Adrenal gland (tissue), 12 donors: ENCODE results near the gene MSH5. TPM values are rescaled to one million over a fixed set of nuclear protein-coding genes. Genes with fewer than 3 reads are reported as not detected.
A peak's percentile ranks its signal among the peaks of the same experiment; 100 is the strongest.
"Not testable (repeated sequence)": the region's sequence is repeated elsewhere in the genome, so short reads cannot be mapped to it uniquely, and the experiment has no call there.

Experiments used
- DNase-seq, 7 donors: peaks; one replicate each; pipeline ENCODE4 v3.0.0-alpha.2; 2019 to 2020
- H3K27ac ChIP-seq, 5 donors: fragments of 200-600 bp; sonication (generic) in 4 of 5; 1 replicate in 3 of 5; 2 replicates in 2 of 5; pipeline versions ENCODE4 v1.5.1 to v1.8.0; 2016 to 2020; ENCODE audit warnings: mild to moderate bottlenecking in 1 of 5
- H3K27me3 ChIP-seq: fragments of 200-600 bp; 2 replicates; pipeline ENCODE4 v1.8.0; 2021
- H3K36me3 ChIP-seq, 2 donors: fragments of 200-600 bp; replicated peaks in 1 of 2; 1 replicate in 1 of 2; 2 replicates in 1 of 2; pipeline versions ENCODE4 v1.5.1 to v1.8.0; 2018 to 2022
- H3K4me1 ChIP-seq, 2 donors: fragments of 200-600 bp; replicated peaks in 1 of 2; 1 replicate in 1 of 2; 2 replicates in 1 of 2; pipeline versions ENCODE4 v1.5.1 to v1.8.0; 2018 to 2021
- H3K4me3 ChIP-seq, 4 donors: fragments of 200-600 bp; sonication (generic) in 3 of 4; one replicate each; pipeline ENCODE4 v1.5.1; 2016 to 2018
- H3K9me3 ChIP-seq, 3 donors: fragments of 200-600 bp; sonication (generic) in 1 of 3; replicated peaks in 1 of 3; 1 replicate in 2 of 3; 2 replicates in 1 of 3; pipeline versions ENCODE4 v1.5.1 to v1.8.0; 2016 to 2021
- CTCF ChIP-seq, 6 experiments: fragments of 450-650 bp in 4 of 6; fragments of 200-600 bp in 2 of 6; sonication (generic) in 1 of 6; IDR thresholded peaks; 1 replicate in 5 of 6; 2 replicates in 1 of 6; pipeline versions ENCODE4 v1.5.1 to v1.8.0; 2016 to 2021; ENCODE audit warnings: antibody characterized with exemption in 6 of 6, mild to moderate bottlenecking in 2 of 6, moderate library complexity in 1 of 6
- POLR2A ChIP-seq, 2 donors: fragments of 450-650 bp; IDR thresholded peaks; one replicate each; pipeline ENCODE4 v1.6.1; 2017; ENCODE audit warnings: antibody characterized with exemption in 2 of 2, mild to moderate bottlenecking in 2 of 2, moderate library complexity in 1 of 2
- WGBS, 4 donors: extraction: QIAGEN DNeasy Blood & Tissue Kit in 2 of 4; methylation state at CpG; one replicate each; pipeline versions ENCODE4 v1.1.5 to v1.1.7; 2013 to 2017; 5-methylcytosine and 5-hydroxymethylcytosine counted together
- intact Hi-C, 2 donors: fragments of 100-400 bp; cut with DNase I; formaldehyde crosslinking; loops; one replicate each; pipeline versions ENCODE4 v1.14.1 to v1.15.0; 2022 to 2023
- microRNA-seq, 3 donors: library from miRNA; unstranded; fragments of <30 nt; microRNA quantifications; one replicate each; pipeline ENCODE4, GENCODE V29; 2017 to 2020
- polyA plus RNA-seq, 3 donors: library from polyadenylated mRNA; stranded (reverse); fragments of 200-250 nt in 2 of 3; fragments of 350-450 nt in 1 of 3; fragmentation: Illumina TruSeq in 1 of 3; extraction: RNeasy Lipid Tissue Mini Kit (QIAGEN cat#74804) in 1 of 3; gene quantifications; one replicate each; pipeline ENCODE4 v1.2.3, GENCODE V29; 2013 to 2014
- small RNA-seq, 2 donors: library from RNA; depleted of rRNA; stranded (forward); fragments of <200 nt; gene quantifications; one replicate each; pipeline ENCODE3, GENCODE V24; 2016
- total RNA-seq, 9 donors: library from RNA; depleted of rRNA in 4 of 9; stranded (reverse); fragments of >200 nt in 4 of 9; fragments of 120-200 nt in 1 of 9; fragmentation: NEBNext Ultra II Directional in 1 of 9; extraction: Animal tissue kit (Norgen Biotek cat#: 25700) in 1 of 9; gene quantifications; one replicate each; pipeline versions ENCODE4 v1.1.0 to v1.2.4, GENCODE V29; 2013 to 2023
- donor health status: healthy with polysubstance abuse.
- donor health status: Bipolar disorder and iron deficiency.
- donor health status: DM: yes; HTN: yes; CAD: no.
- donor health status: DM: no; HTN: no; CAD: no.
- donor health status: DM: no; HTN: no; CAD: no.
- donor health status: DM: yes; HTN: yes; CAD: no.

Gene MSH5
- total and polyA plus RNA-seq, 12 donors = 3.0 to 24.5 (median 6.4) TPM

GRCh38 chr6:31806470-31807272 lies 66.9 kb downstream of the MSH5 start, which contains the start of gene LSM2:
LSM2 (minus strand) TSS chr6:31806966; CDS start chr6:31806757, 209 bp downstream.
- peak; percentile 98 to 99 (median 98) for DNase-seq
- Histone ChIP-seq H3K9me3 (no peaks in the 10 kb centered on the region), H3K36me3 (peaks cover 0 to 15% of the 10 kb centered on the region in 2 donors), H3K27me3 (no peaks in the 10 kb centered on the region), H3K4me1 (peaks cover 6 to 19% of the 10 kb centered on the region in 2 donors), H3K27ac (peak within 1 kb of the TSS; percentile 58 to 94 (median 93)), H3K4me3 (peak within 1 kb of the TSS; percentile 13 to 74 (median 63))
- intact Hi-C loops = no loop called here
- peak; percentile 70 to 91 for TF ChIP-seq POLR2A (IDR thresholded peaks at IDR 0.05)
- peak in 3 of 6 experiments; percentile 10 to 28 (median 23) for TF ChIP-seq CTCF (IDR thresholded peaks at IDR 0.05)
- WGBS, 4 donors = 0 to 1% (median 1%) methylated on average over 18 to 51 of the region's 51 CpGs

- H3K9me3 ChIP-seq, DNase-seq, H3K4me3 ChIP-seq, H3K27ac ChIP-seq, intact Hi-C loops, H3K36me3 ChIP-seq, H3K27me3 ChIP-seq: not testable (repeated sequence)
- H3K4me1 ChIP-seq = peaks cover 6 to 23% of the 10 kb centered on the region in 2 donors
- 88 to 94% (median 91%) methylated on average over 10 of the region's 10 CpGs for WGBS, 4 donors
Measured at GRCh38 chr6:31808599-31808998, 68.8 kb downstream of the MSH5 start.

- H3K4me1 ChIP-seq = peaks cover 0 to 19% of the 10 kb centered on the region in 2 donors
- H3K4me3 ChIP-seq = no peak overlapping the region
- no peak overlapping the region for H3K27ac ChIP-seq
- H3K27me3 ChIP-seq = no peaks in the 10 kb centered on the region
- TF ChIP-seq POLR2A (IDR thresholded peaks at IDR 0.05) (no peak), CTCF (IDR thresholded peaks at IDR 0.05) (no peak)
- H3K36me3 ChIP-seq = no peaks in the 10 kb centered on the region
- peak in 1 of 7 donors; percentile 13 for DNase-seq
- 93 to 100% (median 94%) methylated on average over 4 to 12 of the region's 12 CpGs for WGBS, 4 donors
- H3K9me3 ChIP-seq = no peaks in the 10 kb centered on the region
- intact Hi-C loops = no loop called here
Measured at GRCh38 chr6:31811645-31812044, 71.8 kb downstream of the MSH5 start.

Small RNA genes lying within 50 kb of the gene (microRNA-seq; reads per million reads assigned to microRNA genes)
- gene MIR4646 = 0.38 to 0.89 (median 0.85) reads per million in 3 donors

Small RNA genes lying within 50 kb of the gene (small RNA-seq; reads per million reads assigned to genes)
- 0 reads per million in 2 donors for gene LY6G6D
- gene MIR4646 = 0 reads per million in 2 donors
- 0 reads per million in 2 donors for gene MSH5-SAPCD1
- 0 reads per million in 2 donors for gene RF00019
- 0 reads per million in 2 donors for gene RNU6-850P
- gene SAPCD1 = 0 reads per million in 2 donors

Other genes starting within 250 kb of the MSH5 start
Only the 30 nearest of the 43 such genes appear.
- 1 to 10 TPM in 3 of 9 donors, under 1 TPM in 3, not detected in 3; 0.35 to 4.3 (median 0.95) TPM for gene LTB, start 157.6 kb upstream of the MSH5 start, total RNA-seq
- 1 to 10 TPM in 2 of 3 donors, under 1 TPM in 1; 0.31 to 6.7 (median 4.8) TPM for gene LTB, start 157.6 kb upstream of the MSH5 start, polyA plus RNA-seq
- 10 to 100 TPM in 8 of 9 donors, 1 to 10 TPM in 1; 5.8 to 29.0 (median 16.9) TPM for gene LST1, start 153.7 kb upstream of the MSH5 start, total RNA-seq
- 10 to 100 TPM in 2 of 3 donors, 1 to 10 TPM in 1; 9.7 to 67.8 (median 49.2) TPM for gene LST1, start 153.7 kb upstream of the MSH5 start, polyA plus RNA-seq
- gene NCR3, start 147.0 kb upstream of the MSH5 start, total RNA-seq = under 1 TPM in 1 of 9 donors, not detected in 8; 0.46 TPM
- gene NCR3, start 147.0 kb upstream of the MSH5 start, polyA plus RNA-seq = under 1 TPM in 2 of 3 donors, not detected in 1; 0.10 to 0.24 TPM
- gene AIF1, start 124.8 kb upstream of the MSH5 start, total RNA-seq = 100 to 1,000 TPM in 1 of 9 donors, 10 to 100 TPM in 8; 15.3 to 104 (median 64.7) TPM
- 10 to 100 TPM; 61.4 to 81.6 (median 73.0) TPM for gene AIF1, start 124.8 kb upstream of the MSH5 start, polyA plus RNA-seq
- 100 to 1,000 TPM in 5 of 9 donors, 10 to 100 TPM in 4; 31.9 to 198 (median 103) TPM for gene PRRC2A, start 119.3 kb upstream of the MSH5 start, total RNA-seq
- gene PRRC2A, start 119.3 kb upstream of the MSH5 start, polyA plus RNA-seq = 100 to 1,000 TPM in 2 of 3 donors, 10 to 100 TPM in 1; 55.6 to 419 (median 330) TPM
- gene BAG6, start 87.3 kb upstream of the MSH5 start, total RNA-seq = 100 to 1,000 TPM; 113 to 336 (median 299) TPM
- gene BAG6, start 87.3 kb upstream of the MSH5 start, polyA plus RNA-seq = 100 to 1,000 TPM; 170 to 799 (median 668) TPM
- gene APOM, start 84.1 kb upstream of the MSH5 start, total RNA-seq = 1 to 10 TPM in 8 of 9 donors, not detected in 1; 2.3 to 4.7 (median 3.7) TPM
- 10 to 100 TPM in 2 of 3 donors, 1 to 10 TPM in 1; 6.4 to 18.2 (median 10.7) TPM for gene APOM, start 84.1 kb upstream of the MSH5 start, polyA plus RNA-seq
- gene C6orf47, start 79.2 kb upstream of the MSH5 start, total RNA-seq = 10 to 100 TPM; 23.8 to 37.0 (median 27.2) TPM
- gene C6orf47, start 79.2 kb upstream of the MSH5 start, polyA plus RNA-seq = 10 to 100 TPM; 17.9 to 23.6 (median 20.0) TPM
- gene GPANK1, start 75.0 kb upstream of the MSH5 start, total RNA-seq = 10 to 100 TPM; 10.2 to 61.2 (median 16.9) TPM
- gene GPANK1, start 75.0 kb upstream of the MSH5 start, polyA plus RNA-seq = 10 to 100 TPM in 2 of 3 donors, 1 to 10 TPM in 1; 7.4 to 18.3 (median 17.6) TPM
- 100 to 1,000 TPM; 142 to 324 (median 177) TPM for gene CSNK2B, start 73.9 kb upstream of the MSH5 start, total RNA-seq
- gene CSNK2B, start 73.9 kb upstream of the MSH5 start, polyA plus RNA-seq = 100 to 1,000 TPM; 171 to 239 (median 236) TPM
- 10 to 100 TPM in 1 of 9 donors, 1 to 10 TPM in 6, under 1 TPM in 2; 0.48 to 13.3 (median 3.4) TPM for gene LY6G5B, start 70.0 kb upstream of the MSH5 start, total RNA-seq
- gene LY6G5B, start 70.0 kb upstream of the MSH5 start, polyA plus RNA-seq = 10 to 100 TPM in 1 of 3 donors, 1 to 10 TPM in 2; 4.2 to 13.4 (median 8.1) TPM
- 1 to 10 TPM in 5 of 9 donors, under 1 TPM in 3, not detected in 1; 0.39 to 2.5 (median 1.8) TPM for gene LY6G5C, start 58.9 kb upstream of the MSH5 start, total RNA-seq
- 1 to 10 TPM in 2 of 3 donors, under 1 TPM in 1; 0.75 to 3.6 (median 3.1) TPM for gene LY6G5C, start 58.9 kb upstream of the MSH5 start, polyA plus RNA-seq
- 10 to 100 TPM; 48.0 to 64.4 (median 54.9) TPM for gene ABHD16A, start 36.7 kb upstream of the MSH5 start, total RNA-seq
- gene ABHD16A, start 36.7 kb upstream of the MSH5 start, polyA plus RNA-seq = 10 to 100 TPM; 38.7 to 73.1 (median 62.9) TPM
- gene LY6G6F, start 33.1 kb upstream of the MSH5 start, total RNA-seq = under 1 TPM in 1 of 9 donors, not detected in 8; 0.44 TPM
- gene LY6G6F, start 33.1 kb upstream of the MSH5 start, polyA plus RNA-seq = not detected
- gene LY6G6D, start 24.7 kb upstream of the MSH5 start, total RNA-seq = not detected
- not detected for gene LY6G6D, start 24.7 kb upstream of the MSH5 start, polyA plus RNA-seq
- not detected for gene LY6G6C, start 18.3 kb upstream of the MSH5 start, total RNA-seq
- gene LY6G6C, start 18.3 kb upstream of the MSH5 start, polyA plus RNA-seq = not detected
- gene MPIG6B, start 16.6 kb upstream of the MSH5 start, total RNA-seq = under 1 TPM in 2 of 9 donors, not detected in 7; 0.22 to 0.65 TPM
- under 1 TPM in 2 of 3 donors, not detected in 1; 0.07 to 0.08 TPM for gene MPIG6B, start 16.6 kb upstream of the MSH5 start, polyA plus RNA-seq
- gene DDAH2, start 10.7 kb upstream of the MSH5 start, total RNA-seq = 10 to 100 TPM; 21.1 to 52.7 (median 31.5) TPM
- gene DDAH2, start 10.7 kb upstream of the MSH5 start, polyA plus RNA-seq = 100 to 1,000 TPM in 2 of 3 donors, 1 to 10 TPM in 1; 6.4 to 202 (median 138) TPM
- gene CLIC1, start 3.5 kb upstream of the MSH5 start, total RNA-seq = 100 to 1,000 TPM; 176 to 426 (median 217) TPM
- 100 to 1,000 TPM; 109 to 252 (median 146) TPM for gene CLIC1, start 3.5 kb upstream of the MSH5 start, polyA plus RNA-seq
- gene SAPCD1, start 22.7 kb downstream of the MSH5 start, total RNA-seq = 1 to 10 TPM in 1 of 9 donors, under 1 TPM in 3, not detected in 5; 0.46 to 2.3 (median 0.84) TPM
- gene SAPCD1, start 22.7 kb downstream of the MSH5 start, polyA plus RNA-seq = 10 to 100 TPM in 1 of 3 donors, 1 to 10 TPM in 1, under 1 TPM in 1; 0.75 to 17.2 (median 6.0) TPM
- gene VWA7, start 37.3 kb downstream of the MSH5 start, total RNA-seq = 1 to 10 TPM in 2 of 9 donors, under 1 TPM in 7; 0.17 to 2.3 (median 0.36) TPM
- gene VWA7, start 37.3 kb downstream of the MSH5 start, polyA plus RNA-seq = 1 to 10 TPM in 2 of 3 donors, under 1 TPM in 1; 0.74 to 8.1 (median 1.1) TPM
- 10 to 100 TPM; 15.0 to 90.8 (median 54.9) TPM for gene VARS1, start 55.7 kb downstream of the MSH5 start, total RNA-seq
- gene VARS1, start 55.7 kb downstream of the MSH5 start, polyA plus RNA-seq = 10 to 100 TPM; 58.6 to 74.6 (median 59.2) TPM
- 10 to 100 TPM; 29.2 to 61.3 (median 43.5) TPM for gene LSM2, start 67.0 kb downstream of the MSH5 start, total RNA-seq
- 10 to 100 TPM; 28.0 to 55.2 (median 42.8) TPM for gene LSM2, start 67.0 kb downstream of the MSH5 start, polyA plus RNA-seq
- 1 to 10 TPM in 8 of 9 donors, under 1 TPM in 1; 0.79 to 4.3 (median 1.9) TPM for gene HSPA1L, start 75.3 kb downstream of the MSH5 start, total RNA-seq
- 1 to 10 TPM; 1.0 to 5.3 (median 1.1) TPM for gene HSPA1L, start 75.3 kb downstream of the MSH5 start, polyA plus RNA-seq
- gene HSPA1A, start 75.5 kb downstream of the MSH5 start, total RNA-seq = 100 to 1,000 TPM; 102 to 261 (median 211) TPM
- 10 to 100 TPM; 48.5 to 89.4 (median 84.3) TPM for gene HSPA1A, start 75.5 kb downstream of the MSH5 start, polyA plus RNA-seq
- 100 to 1,000 TPM; 156 to 424 (median 265) TPM for gene HSPA1B, start 87.7 kb downstream of the MSH5 start, total RNA-seq
- 100 to 1,000 TPM in 1 of 3 donors, 10 to 100 TPM in 2; 29.0 to 102 (median 38.6) TPM for gene HSPA1B, start 87.7 kb downstream of the MSH5 start, polyA plus RNA-seq
- 100 to 1,000 TPM; 101 to 178 (median 118) TPM for gene NEU1, start 122.8 kb downstream of the MSH5 start, total RNA-seq
- 10 to 100 TPM; 57.8 to 94.7 (median 85.9) TPM for gene NEU1, start 122.8 kb downstream of the MSH5 start, polyA plus RNA-seq
- 10 to 100 TPM in 7 of 9 donors, 1 to 10 TPM in 2; 1.2 to 30.1 (median 16.4) TPM for gene SLC44A4, start 139.0 kb downstream of the MSH5 start, total RNA-seq
- gene SLC44A4, start 139.0 kb downstream of the MSH5 start, polyA plus RNA-seq = 1 to 10 TPM; 4.7 to 7.7 (median 5.1) TPM
- 10 to 100 TPM; 22.5 to 67.6 (median 43.1) TPM for gene EHMT2, start 157.7 kb downstream of the MSH5 start, total RNA-seq
- 100 to 1,000 TPM in 1 of 3 donors, 10 to 100 TPM in 2; 16.8 to 107 (median 59.4) TPM for gene EHMT2, start 157.7 kb downstream of the MSH5 start, polyA plus RNA-seq
- 10 to 100 TPM in 1 of 9 donors, 1 to 10 TPM in 6, under 1 TPM in 2; 0.69 to 14.5 (median 3.3) TPM for gene ZBTB12, start 162.1 kb downstream of the MSH5 start, total RNA-seq
- gene ZBTB12, start 162.1 kb downstream of the MSH5 start, polyA plus RNA-seq = 1 to 10 TPM; 1.7 to 4.8 (median 2.6) TPM